GM23338 (cell line): Measurements from ENCODE around the gene IDUA. TPM values are rescaled to one million over a fixed set of nuclear protein-coding genes. Genes with fewer than 3 reads are reported as not detected.

Source experiments
- ATAC-seq: fragments of 200-7000 bp; cut with Tn5 transposase; 3 replicates; pipeline ENCODE4 v1.9.1; 2020
- DNase-seq: peaks from one replicate; pipeline ENCODE4 v3.0.0-alpha.2; 2015; ENCODE audit warnings: low spot score
- H2AFZ ChIP-seq: fragments of 200-600 bp; sonication (generic); 2 replicates; pipeline ENCODE4 v1.8.0; 2016; ENCODE audit warnings: antibody characterized with exemption, mild to moderate bottlenecking, moderate library complexity
- H3F3A ChIP-seq: fragments of 200-600 bp; sonication (generic); replicated peaks from 2 replicates; pipeline ENCODE4 v1.8.0; 2017; ENCODE audit warnings: antibody characterized with exemption, mixed run types, low read depth
- H3K27ac ChIP-seq: fragments of 200-600 bp; sonication (generic); 2 replicates; pipeline ENCODE4 v1.6.1; 2016; ENCODE audit warnings: low read depth
- H3K27me3 ChIP-seq: fragments of 200-600 bp; sonication (generic); 2 replicates; pipeline ENCODE4 v1.8.0; 2016; ENCODE audit warnings: mild to moderate bottlenecking, mixed run types, moderate library complexity; ENCODE audit not compliant: insufficient read depth
- H3K36me3 ChIP-seq: fragments of 200-600 bp; sonication (generic); 2 replicates; pipeline ENCODE4 v1.8.0; 2016; ENCODE audit warnings: mild to moderate bottlenecking; ENCODE audit not compliant: insufficient read depth
- H3K4me1 ChIP-seq: fragments of 200-600 bp; sonication (generic); 2 replicates; pipeline ENCODE4 v1.8.0; 2016; ENCODE audit warnings: mild to moderate bottlenecking, moderate library complexity; ENCODE audit not compliant: insufficient read depth
- H3K4me2 ChIP-seq: fragments of 200-600 bp; sonication (generic); 2 replicates; pipeline ENCODE4 v1.7.1; 2017; ENCODE audit warnings: mixed run types
- H3K4me3 ChIP-seq: fragments of 200-600 bp; sonication (generic); 2 replicates; pipeline ENCODE4 v1.6.1; 2016; ENCODE audit warnings: mixed run types
- H3K79me2 ChIP-seq: fragments of 200-600 bp; sonication (generic); replicated peaks from 2 replicates; pipeline ENCODE4 v1.8.0; 2017; ENCODE audit warnings: mild to moderate bottlenecking; ENCODE audit not compliant: insufficient read depth
- H3K9me2 ChIP-seq: fragments of 200-600 bp; sonication (generic); 2 replicates; pipeline ENCODE4 v1.8.0; 2017; ENCODE audit not compliant: insufficient read depth
- H4K20me1 ChIP-seq: fragments of 200-600 bp; sonication (generic); replicated peaks from 2 replicates; pipeline ENCODE4 v1.8.0; 2017; ENCODE audit warnings: mild to moderate bottlenecking; ENCODE audit not compliant: insufficient read depth
- H3K27ac Mint-ChIP-seq: 2 replicates; pipeline ENCODE4 v1.8.0; 2020; ENCODE audit warnings: inconsistent platforms, mild to moderate bottlenecking, moderate library complexity, mixed read lengths
- H3K27me3 Mint-ChIP-seq: 3 replicates; pipeline ENCODE4 v1.8.0; 2022; ENCODE audit warnings: low read depth, mild to moderate bottlenecking, moderate library complexity, mixed read lengths, inconsistent platforms; ENCODE audit not compliant: insufficient read depth, poor library complexity
- H3K36me3 Mint-ChIP-seq: 3 replicates; pipeline ENCODE4 v1.8.0; 2021; ENCODE audit warnings: low read depth, mild to moderate bottlenecking, inconsistent platforms, moderate library complexity, mixed read lengths
- H3K4me1 Mint-ChIP-seq: 3 replicates; pipeline ENCODE4 v1.8.0; 2020; ENCODE audit warnings: mild to moderate bottlenecking, inconsistent platforms, mixed read lengths
- H3K4me3 Mint-ChIP-seq: 3 replicates; pipeline ENCODE4 v1.8.0; 2021; ENCODE audit warnings: moderate library complexity, mild to moderate bottlenecking, inconsistent platforms, mixed read lengths
- H3K9me3 Mint-ChIP-seq: 3 replicates; pipeline ENCODE4 v1.8.0; 2020; ENCODE audit warnings: moderate library complexity, mild to moderate bottlenecking, inconsistent platforms, mixed read lengths
- CREB1 ChIP-seq: fragments of 250-450 bp; sonication (Bioruptor Pico); IDR thresholded peaks from 2 replicates; pipeline ENCODE4 v1.5.0; 2020; ENCODE audit warnings: low read depth, mild to moderate bottlenecking, moderate library complexity
- CTCF ChIP-seq, 2 experiments: fragments of 200-600 bp in 1 of 2; sonication (generic) in 1 of 2; conservative IDR thresholded peaks; 2 replicates each; pipeline versions ENCODE4 v1.5.1 to v1.6.1; 2016 to 2017; ENCODE audit warnings: antibody characterized with exemption in 2 of 2, low read depth in 2 of 2, mild to moderate bottlenecking in 2 of 2, moderate library complexity in 1 of 2
- EZH2phosphoT487 ChIP-seq: fragments of 200-600 bp; sonication (generic); IDR thresholded peaks from one replicate; pipeline ENCODE4 v1.8.1; 2018; ENCODE audit warnings: antibody characterized with exemption; ENCODE audit not compliant: unreplicated experiment
- JUNB ChIP-seq: IDR thresholded peaks from one replicate; pipeline ENCODE4 v1.6.1; 2016; ENCODE audit warnings: antibody characterized with exemption; ENCODE audit not compliant: unreplicated experiment
- NANOG ChIP-seq: IDR thresholded peaks from 2 replicates; pipeline ENCODE4 v1.6.1; 2016; ENCODE audit warnings: antibody characterized with exemption, borderline replicate concordance
- STAT1 ChIP-seq: IDR thresholded peaks from one replicate; pipeline ENCODE4 v1.6.1; 2016; ENCODE audit warnings: antibody characterized with exemption; ENCODE audit not compliant: unreplicated experiment
- ZNF114 ChIP-seq: fragments of 250-450 bp; sonication (Bioruptor Pico); IDR thresholded peaks from 2 replicates; pipeline ENCODE4 v1.5.0; 2020; ENCODE audit warnings: mild to moderate bottlenecking, moderate library complexity
- ZNF331 ChIP-seq: fragments of 250-450 bp; sonication (Bioruptor Pico); IDR thresholded peaks from 2 replicates; pipeline ENCODE4 v1.5.0; 2020; ENCODE audit warnings: low read depth, mild to moderate bottlenecking, moderate library complexity
- ZNF462 ChIP-seq: fragments of 250-450 bp; sonication (Bioruptor Pico); IDR thresholded peaks from 2 replicates; pipeline ENCODE4 v1.5.0; 2020; ENCODE audit warnings: mild to moderate bottlenecking, moderate library complexity
- polyA plus RNA-seq: library from polyadenylated mRNA; unstranded; fragments of >200 nt; fragmentation: Nextera tagmentation; extraction: Ambion mirVana; gene quantifications from 2 replicates; pipeline ENCODE4 v1.2.1, GENCODE V29; 2016
- total RNA-seq: library from RNA; depleted of rRNA; stranded (reverse); fragments of >200 nt; shearing (Covaris generic); gene quantifications from 2 replicates; pipeline ENCODE4 v1.2.3, GENCODE V29; 2014

Gene IDUA
- total and polyA plus RNA-seq, 2 experiments from 2014 or later = 1.3 to 6.1 TPM

- H3K79me2 ChIP-seq = no peaks in the 10 kb centered on the region
- H3F3A ChIP-seq = no peaks in the 10 kb centered on the region
- no peaks in the 10 kb centered on the region for H3K9me2 ChIP-seq
- ATAC-seq (no peak), DNase-seq (no peak)
- TF ChIP-seq JUNB = no peak
- no peak for TF ChIP-seq CREB1 (CRISPR knock-in tag)
- no peak for TF ChIP-seq ZNF114
- TF ChIP-seq CTCF (conservative IDR thresholded peaks at IDR 0.05; ENCODE audit: low read depth in 2 of 2) = no peak
- no peak for TF ChIP-seq NANOG
- no peak for TF ChIP-seq EZH2phosphoT487
- no peak for TF ChIP-seq ZNF462
- TF ChIP-seq ZNF331 = no peak
- no peak for TF ChIP-seq STAT1
- no peak overlapping the region for H3K4me3 Mint-ChIP-seq
- no peaks in the 10 kb centered on the region; the same call in 1 of the 2 replicates for H4K20me1 ChIP-seq
- no peak overlapping the region for H2AFZ ChIP-seq
- H3K9me3 Mint-ChIP-seq = no peaks in the 10 kb centered on the region; the same call in 2 of the 3 replicates
- no peak overlapping the region for H3K4me2 ChIP-seq
- H3K36me3 Mint-ChIP-seq = peaks cover 13% of the 10 kb centered on the region
- no peaks in the 10 kb centered on the region; the same call in 1 of the 2 replicates for H3K36me3 ChIP-seq
- H3K4me1 Mint-ChIP-seq = peaks cover 4% of the 10 kb centered on the region; the same call in 1 of the 3 replicates
- H3K4me3 ChIP-seq = no peak overlapping the region
- peaks cover 8% of the 10 kb centered on the region for H3K27me3 Mint-ChIP-seq
- H3K27ac ChIP-seq = no peak overlapping the region
- H3K4me1 ChIP-seq = no peaks in the 10 kb centered on the region
- no peak overlapping the region for H3K27ac Mint-ChIP-seq
- H3K27me3 ChIP-seq = no peaks in the 10 kb centered on the region
Measured at GRCh38 chr4:1027915-1028238, 41.0 kb downstream of the IDUA start.
